22Rv1 (cell line): ENCODE data around the gene SDHAF2.
"Not testable (repeated sequence)": the region's sequence is repeated elsewhere in the genome, so short reads cannot be mapped to it uniquely, and the experiment has no call there.

Experiments
- H3K27ac ChIP-seq: fragments of 450-650 bp; 2 replicates; pipeline ENCODE4 v1.5.1; 2017
- CTCF ChIP-seq: fragments of 450-650 bp; IDR thresholded peaks from 2 replicates; pipeline ENCODE4 v1.5.1; 2017; ENCODE audit warnings: mild to moderate bottlenecking
- ZFX ChIP-seq: fragments of 450-650 bp; IDR thresholded peaks from 2 replicates; pipeline ENCODE4 v1.6.1; 2017; ENCODE audit warnings: antibody characterized with exemption, borderline replicate concordance

SDHAF2 gene

GRCh38 chr11:61477126-61477525 lies 47.2 kb downstream of the SDHAF2 start:
- H3K27ac ChIP-seq, result no peak overlapping the region
- TF ChIP-seq ZFX, result no peak
- no peak for TF ChIP-seq CTCF

GRCh38 chr11:61477727-61478148 lies 47.8 kb downstream of the SDHAF2 start:
- TF ChIP-seq CTCF, result peak; percentile 93
- no peak for TF ChIP-seq ZFX
- no peak overlapping the region for H3K27ac ChIP-seq

GRCh38 chr11:61479360-61480058 lies 49.6 kb downstream of the SDHAF2 start:
- H3K27ac ChIP-seq, result not testable (repeated sequence)

GRCh38 chr11:61480261-61480993 lies 50.5 kb downstream of the SDHAF2 start:
- no peak overlapping the region for H3K27ac ChIP-seq
- TF ChIP-seq CTCF (no peak), ZFX (no peak)

GRCh38 chr11:61480994-61481335 lies 51.0 kb downstream of the SDHAF2 start:
- no peak for TF ChIP-seq ZFX
- no peak for TF ChIP-seq CTCF
- no peak overlapping the region for H3K27ac ChIP-seq

- TF ChIP-seq ZFX, result no peak
- no peak for TF ChIP-seq CTCF
- H3K27ac ChIP-seq, result no peak overlapping the region
These were observed 51.9 kb downstream of the SDHAF2 start for GRCh38 chr11:61481806-61482205.

GRCh38 chr11:61482513-61482912 lies 52.6 kb downstream of the SDHAF2 start:
- no peak for TF ChIP-seq ZFX
- TF ChIP-seq CTCF, result peak; percentile 87
- H3K27ac ChIP-seq, result no peak overlapping the region
